Measurements from ENCODE around the gene ATP8B2.
"Not testable (repeated sequence)": the region's sequence is repeated elsewhere in the genome, so short reads cannot be mapped to it uniquely, and the experiment has no call there.

ATP8B2 gene

DNA sequence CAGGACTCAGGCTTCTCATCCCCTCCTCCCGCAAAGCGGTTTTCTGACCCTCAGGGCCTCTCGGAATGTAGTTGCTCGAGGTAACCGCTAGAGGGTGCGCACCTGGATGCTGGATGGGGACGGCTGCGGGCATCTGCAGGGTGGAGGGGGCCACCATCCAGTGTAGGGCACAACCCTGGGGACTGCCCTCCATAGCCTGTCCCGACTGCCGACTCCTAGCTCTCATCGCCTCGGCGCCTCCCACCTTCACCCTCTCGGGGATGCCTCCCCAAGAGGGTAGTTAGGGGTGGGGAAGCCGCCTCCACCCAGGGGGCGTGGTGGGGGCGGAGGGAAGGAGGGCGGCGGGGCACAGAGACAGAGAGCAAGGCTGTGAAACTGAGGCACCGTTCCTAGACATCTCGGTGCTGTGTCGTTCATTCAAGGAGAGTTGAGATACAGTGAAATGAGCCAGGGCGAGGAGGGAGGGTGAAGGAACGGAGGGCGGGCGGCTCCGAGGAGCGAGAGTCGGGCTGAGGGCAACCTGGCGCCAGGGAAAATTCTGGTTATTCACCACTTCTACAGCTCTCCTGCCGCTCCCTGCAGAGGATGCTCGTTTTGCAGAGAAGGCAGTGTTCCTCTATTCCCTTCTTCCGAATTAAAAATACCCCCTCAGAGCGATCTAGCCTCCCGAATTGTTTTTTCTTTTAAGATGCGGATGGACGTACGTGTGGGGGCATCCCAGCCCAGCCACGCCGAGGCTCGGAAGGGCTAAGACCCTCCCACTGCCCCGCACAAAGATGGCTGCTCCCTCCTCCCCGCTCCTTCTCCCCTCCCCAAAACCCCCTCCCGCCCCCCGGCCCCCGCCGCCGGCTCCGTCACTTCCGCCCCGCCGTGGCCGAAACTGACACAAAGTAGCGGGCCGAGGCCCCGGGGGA lies at the start of gene ATP8B2:
Gene ATP8B2, plus strand, starts transcription at position 857 of the 914 bp plus-strand sequence. CDS start 2,617 bp downstream, outside the sequence.
- DNase-seq: peak; percentile 75

DNA sequence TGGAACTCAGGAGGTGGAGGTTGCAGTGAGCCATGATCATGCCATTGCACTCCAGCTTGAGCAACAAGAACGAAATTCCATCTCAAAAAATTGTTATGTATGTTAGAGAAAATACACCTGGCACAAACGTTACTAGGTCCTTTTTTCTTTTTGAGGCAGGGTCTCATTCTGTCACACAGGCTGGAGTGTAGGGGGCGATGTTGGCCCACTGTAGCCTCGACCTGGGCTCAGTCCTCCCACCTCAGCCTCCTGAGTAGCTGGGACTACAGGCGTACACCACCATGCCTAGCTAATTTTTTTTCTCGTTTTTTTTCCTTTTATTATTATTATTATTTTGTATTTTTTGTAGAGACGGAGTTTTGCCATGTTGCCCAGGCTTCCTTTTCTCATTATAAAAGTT lies 48.5 kb upstream of the ATP8B2 start:
- DNase-seq: no peak

DNA sequence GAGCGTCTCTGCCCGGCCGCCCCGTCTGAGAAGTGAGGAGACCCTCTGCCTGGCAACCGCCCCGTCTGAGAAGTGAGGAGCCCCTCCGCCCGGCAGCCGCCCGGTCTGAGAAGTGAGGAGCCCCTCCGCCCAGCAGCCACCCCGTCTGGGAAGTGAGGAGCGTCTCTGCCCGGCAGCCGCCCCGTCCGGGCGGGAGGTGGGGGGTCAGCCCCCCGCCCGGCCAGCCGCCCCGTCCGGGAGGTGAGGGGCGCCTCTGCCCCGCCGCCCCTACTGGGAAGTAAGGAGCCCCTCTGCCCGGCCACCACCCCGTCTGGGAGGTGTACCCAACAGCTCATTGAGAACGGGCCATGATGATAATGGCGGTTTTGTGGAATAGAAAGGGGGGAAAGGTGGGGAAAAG lies 37.7 kb upstream of the ATP8B2 start:
- DNase-seq: not testable (repeated sequence)

DNA sequence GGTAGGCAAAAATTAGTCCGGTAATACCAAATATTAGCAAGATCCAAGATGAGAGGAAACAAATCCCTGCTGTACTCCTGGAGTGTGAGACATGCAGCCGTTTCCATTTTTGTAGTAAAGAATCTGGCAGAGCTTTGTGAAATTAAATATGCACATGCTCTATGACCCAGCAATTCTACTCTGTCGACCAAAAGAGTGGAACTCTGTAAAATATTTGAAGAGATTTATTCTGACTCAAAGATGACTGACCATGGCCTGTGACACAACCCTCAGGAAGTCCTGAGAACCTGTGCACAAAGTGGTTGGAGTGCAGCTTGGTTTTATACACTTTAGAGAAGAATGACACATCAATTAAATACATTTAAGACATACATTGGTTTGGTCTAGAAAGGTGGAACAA lies 36.7 kb upstream of the ATP8B2 start:
- DNase-seq: no peak

DNA sequence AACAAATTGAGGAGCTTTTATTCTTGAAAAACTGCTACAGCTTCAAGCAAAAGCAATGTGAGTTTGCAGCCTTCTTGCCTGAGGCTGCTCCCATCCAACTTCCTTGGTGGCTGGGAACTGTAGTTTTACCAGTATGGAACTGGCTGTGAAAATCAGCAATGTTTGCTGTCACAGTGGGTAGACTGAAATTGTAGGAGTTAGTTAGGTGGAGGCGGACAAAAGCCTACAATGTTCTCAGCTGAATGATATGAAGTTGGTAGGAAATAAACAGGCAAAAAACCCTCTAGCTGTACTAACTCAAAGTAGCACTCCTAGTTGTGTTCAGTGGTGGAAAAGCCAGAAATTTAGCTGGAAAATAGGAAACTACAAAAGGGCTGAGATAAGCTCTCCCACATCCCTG lies 34.4 kb upstream of the ATP8B2 start:
- DNase-seq: no peak

- DNase-seq: no peak
These were observed 29.7 kb upstream of the ATP8B2 start for GRCh38 chr1:154295408-154296235.

DNA sequence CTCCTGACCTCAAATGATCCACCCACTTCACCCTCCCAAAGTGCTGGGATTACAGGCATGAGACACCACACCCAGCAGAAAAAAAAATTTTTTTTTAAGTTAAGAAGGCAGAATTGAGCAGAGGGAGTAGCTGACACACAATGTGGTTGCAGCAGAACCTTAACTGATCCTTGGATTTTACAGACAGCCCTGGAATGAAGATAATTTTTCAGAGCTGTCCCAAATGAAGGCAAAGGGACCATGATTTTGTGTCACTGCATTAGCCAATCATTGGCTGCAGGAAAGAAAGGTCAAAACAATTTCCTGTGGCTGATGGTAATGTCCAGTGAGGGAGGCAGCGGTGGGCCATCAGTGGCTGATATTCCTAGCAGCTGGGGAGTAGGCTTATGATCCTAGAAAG lies 23.7 kb upstream of the ATP8B2 start:
- no peak for DNase-seq

GRCh38 chr1:154304664-154305337 lies 20.5 kb upstream of the ATP8B2 start:
- no peak for DNase-seq

DNA sequence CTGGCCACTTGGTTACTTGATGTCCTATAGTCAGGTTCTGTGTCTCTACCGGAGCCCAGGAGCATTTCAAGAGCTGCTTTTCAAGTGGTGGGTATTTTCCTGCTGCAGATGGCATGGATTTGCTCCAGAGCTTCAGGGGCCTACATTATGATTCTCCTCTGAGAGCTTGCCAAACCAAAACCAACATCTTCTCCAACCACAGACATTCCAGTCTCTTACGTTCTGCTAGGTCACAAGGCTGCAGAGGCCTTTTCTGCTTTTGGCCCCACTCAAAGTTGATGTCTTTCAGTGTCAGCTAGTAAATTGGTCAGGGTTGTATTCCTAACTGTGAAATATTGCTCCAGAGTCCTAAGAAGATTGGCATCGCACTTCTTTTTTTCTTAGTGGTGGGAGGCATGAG lies 19.2 kb upstream of the ATP8B2 start:
- no peak for DNase-seq

- not testable (repeated sequence) for DNase-seq
These were observed 17.6 kb upstream of the ATP8B2 start for GRCh38 chr1:154307670-154308270.

DNA sequence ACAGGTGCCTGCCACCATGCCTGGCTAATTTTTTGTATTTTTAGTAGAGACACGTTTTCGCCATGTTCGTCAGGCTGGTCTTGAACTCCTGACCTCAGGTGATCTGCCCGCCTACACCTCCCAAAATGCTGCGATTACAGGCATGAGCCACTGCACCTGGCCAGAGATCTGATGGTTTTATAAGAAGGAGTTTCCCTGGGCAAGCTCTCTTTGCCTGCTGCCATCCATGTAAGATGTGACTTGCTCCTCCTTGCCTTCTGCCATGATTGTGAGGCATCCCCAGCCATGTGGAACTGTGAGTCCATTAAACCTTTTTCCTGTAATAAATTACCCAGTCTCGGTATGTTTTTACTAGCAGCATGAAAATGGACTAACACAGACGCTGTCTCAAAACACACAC lies 16.2 kb upstream of the ATP8B2 start:
- DNase-seq: not testable (repeated sequence)

GRCh38 chr1:154312229-154313065 lies 12.9 kb upstream of the ATP8B2 start:
- not testable (repeated sequence) for DNase-seq

- no peak for DNase-seq
These were observed 12.3 kb upstream of the ATP8B2 start for GRCh38 chr1:154313066-154313356.

DNA sequence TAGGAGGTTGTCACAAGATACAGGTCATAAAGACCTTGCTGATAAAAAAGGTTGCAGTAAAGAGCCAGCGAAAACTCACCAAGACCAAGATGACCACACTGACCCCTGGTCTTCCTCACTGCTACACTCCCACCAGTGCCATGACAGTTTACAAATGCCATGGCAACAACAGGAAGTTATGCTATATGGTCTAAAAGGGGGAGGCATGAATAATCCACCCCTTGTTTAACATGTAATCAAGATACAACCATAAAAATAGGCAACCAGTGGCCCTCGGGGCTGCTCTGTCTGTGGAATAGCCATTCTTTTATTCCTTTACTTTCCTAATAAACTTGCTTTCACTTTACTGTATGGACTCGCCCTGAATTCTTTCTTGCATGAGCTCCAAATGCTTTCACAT lies 11.1 kb upstream of the ATP8B2 start:
- DNase-seq: not testable (repeated sequence)

- no peak for DNase-seq
These were observed 8.6 kb upstream of the ATP8B2 start for GRCh38 chr1:154316704-154317103.

- no peak for DNase-seq
These were observed 6.9 kb upstream of the ATP8B2 start for GRCh38 chr1:154318386-154318785.

- DNase-seq: no peak
These were observed 4.3 kb upstream of the ATP8B2 start, which contains the start of gene AQP10 for GRCh38 chr1:154320882-154321608. TSS of gene AQP10 (plus strand) at chr1:154321093. CDS start at chr1:154321156, 63 bp downstream.

GRCh38 chr1:154321609-154321934 lies 3.8 kb upstream of the ATP8B2 start:
- not testable (repeated sequence) for DNase-seq

DNA sequence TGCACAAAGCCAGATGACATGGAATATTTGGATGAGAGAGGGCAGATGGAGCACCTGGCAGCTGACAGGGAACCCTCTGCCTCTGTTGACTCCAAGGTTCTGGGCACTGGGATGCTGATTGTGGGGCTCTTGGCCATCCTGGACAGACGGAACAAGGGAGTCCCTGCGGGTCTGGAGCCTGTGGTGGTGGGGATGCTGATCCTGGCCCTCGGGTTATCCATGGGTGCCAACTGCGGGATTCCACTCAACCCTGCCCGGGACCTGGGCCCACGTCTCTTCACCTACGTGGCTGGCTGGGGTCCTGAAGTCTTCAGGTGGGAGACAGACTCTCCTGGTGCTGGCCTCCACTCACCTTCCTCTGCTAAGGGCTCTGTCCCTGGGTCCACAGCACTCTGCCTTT lies 1.8 kb upstream of the ATP8B2 start:
- DNase-seq: no peak

GRCh38 chr1:154324241-154324640 lies 1.1 kb upstream of the ATP8B2 start:
- DNase-seq: no peak
